Liver (tissue), 3 donors: ENCODE results near the gene OR8B4.

Experiments
- ATF3 ChIP-seq: IDR thresholded peaks from 2 replicates; pipeline ENCODE4 v1.6.1; 2016; ENCODE audit warnings: antibody characterized with exemption
- CTCF ChIP-seq: fragments of 150-350 bp; IDR thresholded peaks from 2 replicates; pipeline ENCODE4 v1.5.1; 2017; ENCODE audit warnings: improper control_type of control experiment, low read depth, low read length; ENCODE audit not compliant: missing input control
- EGR1 ChIP-seq, 2 donors: IDR thresholded peaks; 2 replicates each; pipeline ENCODE4 v1.6.1; 2016 to 2018; ENCODE audit warnings: antibody characterized with exemption in 2 of 2, low read depth in 2 of 2
- HNF4G ChIP-seq: IDR thresholded peaks from 2 replicates; pipeline ENCODE4 v1.6.1; 2016; ENCODE audit warnings: antibody characterized with exemption
- JUND ChIP-seq, 2 donors: IDR thresholded peaks; 2 replicates each; pipeline ENCODE4 v1.6.1; 2016; ENCODE audit warnings: antibody characterized with exemption in 2 of 2
- RAD21 ChIP-seq, 2 donors: IDR thresholded peaks; 2 replicates each; pipeline ENCODE4 v1.6.1; 2016; ENCODE audit warnings: antibody characterized with exemption in 2 of 2, mild to moderate bottlenecking in 2 of 2
- SP1 ChIP-seq: IDR thresholded peaks from 2 replicates; pipeline ENCODE4 v1.6.1; 2018; ENCODE audit warnings: antibody characterized with exemption, mild to moderate bottlenecking
- TAF1 ChIP-seq: conservative IDR thresholded peaks from 2 replicates; pipeline ENCODE4 v1.6.1; 2016; ENCODE audit warnings: antibody characterized with exemption, mild to moderate bottlenecking
- TF ChIP-seq, protein P1 (sequence below): IDR thresholded peaks from 2 replicates; pipeline ENCODE4 v1.6.1; 2016; ENCODE audit warnings: antibody characterized with exemption, mild to moderate bottlenecking
- donor health status: healthy.
- donor health status: healthy.

GRCh38 chr11:124441081-124441480 lies 16.4 kb upstream of the OR8B4 start:
- no peak for TF ChIP-seq CTCF
- no peak for TF ChIP-seq SP1
- TF ChIP-seq JUND (IDR thresholded peaks at IDR 0.05): no peak
- TF ChIP-seq, protein P1, sequence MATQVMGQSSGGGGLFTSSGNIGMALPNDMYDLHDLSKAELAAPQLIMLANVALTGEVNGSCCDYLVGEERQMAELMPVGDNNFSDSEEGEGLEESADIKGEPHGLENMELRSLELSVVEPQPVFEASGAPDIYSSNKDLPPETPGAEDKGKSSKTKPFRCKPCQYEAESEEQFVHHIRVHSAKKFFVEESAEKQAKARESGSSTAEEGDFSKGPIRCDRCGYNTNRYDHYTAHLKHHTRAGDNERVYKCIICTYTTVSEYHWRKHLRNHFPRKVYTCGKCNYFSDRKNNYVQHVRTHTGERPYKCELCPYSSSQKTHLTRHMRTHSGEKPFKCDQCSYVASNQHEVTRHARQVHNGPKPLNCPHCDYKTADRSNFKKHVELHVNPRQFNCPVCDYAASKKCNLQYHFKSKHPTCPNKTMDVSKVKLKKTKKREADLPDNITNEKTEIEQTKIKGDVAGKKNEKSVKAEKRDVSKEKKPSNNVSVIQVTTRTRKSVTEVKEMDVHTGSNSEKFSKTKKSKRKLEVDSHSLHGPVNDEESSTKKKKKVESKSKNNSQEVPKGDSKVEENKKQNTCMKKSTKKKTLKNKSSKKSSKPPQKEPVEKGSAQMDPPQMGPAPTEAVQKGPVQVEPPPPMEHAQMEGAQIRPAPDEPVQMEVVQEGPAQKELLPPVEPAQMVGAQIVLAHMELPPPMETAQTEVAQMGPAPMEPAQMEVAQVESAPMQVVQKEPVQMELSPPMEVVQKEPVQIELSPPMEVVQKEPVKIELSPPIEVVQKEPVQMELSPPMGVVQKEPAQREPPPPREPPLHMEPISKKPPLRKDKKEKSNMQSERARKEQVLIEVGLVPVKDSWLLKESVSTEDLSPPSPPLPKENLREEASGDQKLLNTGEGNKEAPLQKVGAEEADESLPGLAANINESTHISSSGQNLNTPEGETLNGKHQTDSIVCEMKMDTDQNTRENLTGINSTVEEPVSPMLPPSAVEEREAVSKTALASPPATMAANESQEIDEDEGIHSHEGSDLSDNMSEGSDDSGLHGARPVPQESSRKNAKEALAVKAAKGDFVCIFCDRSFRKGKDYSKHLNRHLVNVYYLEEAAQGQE: no peak
- TF ChIP-seq ATF3: no peak
- TF ChIP-seq TAF1: no peak
- TF ChIP-seq EGR1 (IDR thresholded peaks at IDR 0.05; ENCODE audit: low read depth in 2 of 2): no peak
- TF ChIP-seq HNF4G: no peak
- TF ChIP-seq RAD21 (IDR thresholded peaks at IDR 0.05): no peak
